Mucosa of descending colon (tissue), 3 donors: ENCODE measurements around the gene STK25. TPM values are rescaled to one million over a fixed set of nuclear protein-coding genes. Genes with fewer than 3 reads are reported as not detected.
"Not testable (repeated sequence)": the region's sequence is repeated elsewhere in the genome, so short reads cannot be mapped to it uniquely, and the experiment has no call there.

Experiments used
- ATAC-seq: fragments of 200-7000 bp; cut with Tn5 transposase; one replicate; pipeline ENCODE4 v1.9.1; 2020; ENCODE audit warnings: mild to moderate bottlenecking, moderate library complexity
- DNase-seq, 3 donors: peaks; one replicate each; pipeline ENCODE4 v3.0.0-alpha.2; 2020
- H3K36me3 ChIP-seq: fragments of 200-600 bp; one replicate; pipeline ENCODE4 v1.8.0; 2021; ENCODE audit warnings: low read depth, mild to moderate bottlenecking
- H3K4me1 ChIP-seq: fragments of 200-600 bp; one replicate; pipeline ENCODE4 v1.8.0; 2021; ENCODE audit warnings: low read depth, mild to moderate bottlenecking
- H3K4me3 ChIP-seq: fragments of 200-600 bp; one replicate; pipeline ENCODE4 v1.8.0; 2021; ENCODE audit warnings: mild to moderate bottlenecking
- H3K9me3 ChIP-seq: fragments of 200-600 bp; one replicate; pipeline ENCODE4 v1.8.0; 2021; ENCODE audit warnings: mild to moderate bottlenecking
- intact Hi-C, 2 donors: fragments of 100-400 bp; cut with DNase I in 1 of 2; cut with micrococcal nuclease in 1 of 2; formaldehyde crosslinking; loops; one replicate each; pipeline versions ENCODE4 v1.11.0 to v1.11.1; 2022; cut with DNase I, micrococcal nuclease
- total RNA-seq, 3 donors: library from RNA; stranded (reverse); fragmentation: NEBNext Ultra II Directional in 2 of 3; extraction: Animal tissue kit (Norgen Biotek cat#: 25700) in 2 of 3; gene quantifications; one replicate each; pipeline versions ENCODE4 v1.2.1 to v1.2.4, GENCODE V29; 2021 to 2023
- TF ChIP-seq, protein P1 (sequence below): fragments of 200-600 bp; IDR thresholded peaks from one replicate; pipeline ENCODE4 v1.8.0; 2022; ENCODE audit warnings: antibody characterized with exemption, mild to moderate bottlenecking
- donor health status: DM: no; HTN: no; CAD: no; lungs with moderate emphysema.
- donor health status: DM: no; HTN: no; CAD: no.
- donor health status: DM: no; HTN: yes; CAD: no.

STK25 gene
- total RNA-seq, 3 donors from 2014 or later, result 89.8 to 137 (median 129) TPM

DNA sequence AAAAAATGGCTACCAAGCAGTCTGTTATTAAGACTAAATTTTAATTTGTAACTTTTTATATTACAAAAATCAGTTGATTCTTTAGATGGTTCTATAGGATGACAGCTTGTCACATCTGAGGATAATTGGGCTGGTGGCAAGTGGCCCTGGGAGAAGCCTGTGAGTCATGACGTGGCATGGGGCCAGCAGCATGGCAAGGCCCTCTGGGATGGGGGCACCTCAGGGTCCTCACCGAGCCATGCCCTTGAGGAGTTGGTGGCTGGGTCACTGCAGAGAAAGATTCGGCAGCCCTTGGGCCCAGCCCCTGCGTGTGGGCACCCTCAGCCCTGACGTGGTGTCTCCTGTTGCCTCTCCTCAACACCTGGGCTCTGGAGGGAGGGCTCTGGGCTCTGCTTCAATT, 49.7 kb downstream of the STK25 start:
- Histone ChIP-seq H3K4me3 (no peak overlapping the region), H3K36me3 (no peaks in the 10 kb centered on the region), H3K4me1 (peaks cover 7% of the 10 kb centered on the region), H3K9me3 (no peaks in the 10 kb centered on the region)
- ATAC-seq (no peak), DNase-seq (no peak)
- intact Hi-C loops, result no loop called here
- TF ChIP-seq, protein P1, sequence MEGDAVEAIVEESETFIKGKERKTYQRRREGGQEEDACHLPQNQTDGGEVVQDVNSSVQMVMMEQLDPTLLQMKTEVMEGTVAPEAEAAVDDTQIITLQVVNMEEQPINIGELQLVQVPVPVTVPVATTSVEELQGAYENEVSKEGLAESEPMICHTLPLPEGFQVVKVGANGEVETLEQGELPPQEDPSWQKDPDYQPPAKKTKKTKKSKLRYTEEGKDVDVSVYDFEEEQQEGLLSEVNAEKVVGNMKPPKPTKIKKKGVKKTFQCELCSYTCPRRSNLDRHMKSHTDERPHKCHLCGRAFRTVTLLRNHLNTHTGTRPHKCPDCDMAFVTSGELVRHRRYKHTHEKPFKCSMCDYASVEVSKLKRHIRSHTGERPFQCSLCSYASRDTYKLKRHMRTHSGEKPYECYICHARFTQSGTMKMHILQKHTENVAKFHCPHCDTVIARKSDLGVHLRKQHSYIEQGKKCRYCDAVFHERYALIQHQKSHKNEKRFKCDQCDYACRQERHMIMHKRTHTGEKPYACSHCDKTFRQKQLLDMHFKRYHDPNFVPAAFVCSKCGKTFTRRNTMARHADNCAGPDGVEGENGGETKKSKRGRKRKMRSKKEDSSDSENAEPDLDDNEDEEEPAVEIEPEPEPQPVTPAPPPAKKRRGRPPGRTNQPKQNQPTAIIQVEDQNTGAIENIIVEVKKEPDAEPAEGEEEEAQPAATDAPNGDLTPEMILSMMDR, result no peak

- DNase-seq, result no peak
- Histone ChIP-seq H3K9me3 (no peaks in the 10 kb centered on the region), H3K36me3 (no peaks in the 10 kb centered on the region), H3K4me3 (no peak overlapping the region), H3K4me1 (peaks cover 4% of the 10 kb centered on the region)
- TF ChIP-seq, protein P1, result no peak
- intact Hi-C loops, result no loop called here
- ATAC-seq, result no peak
Measured at GRCh38 chr2:241456546-241456945, 51.8 kb downstream of the STK25 start.

DNA sequence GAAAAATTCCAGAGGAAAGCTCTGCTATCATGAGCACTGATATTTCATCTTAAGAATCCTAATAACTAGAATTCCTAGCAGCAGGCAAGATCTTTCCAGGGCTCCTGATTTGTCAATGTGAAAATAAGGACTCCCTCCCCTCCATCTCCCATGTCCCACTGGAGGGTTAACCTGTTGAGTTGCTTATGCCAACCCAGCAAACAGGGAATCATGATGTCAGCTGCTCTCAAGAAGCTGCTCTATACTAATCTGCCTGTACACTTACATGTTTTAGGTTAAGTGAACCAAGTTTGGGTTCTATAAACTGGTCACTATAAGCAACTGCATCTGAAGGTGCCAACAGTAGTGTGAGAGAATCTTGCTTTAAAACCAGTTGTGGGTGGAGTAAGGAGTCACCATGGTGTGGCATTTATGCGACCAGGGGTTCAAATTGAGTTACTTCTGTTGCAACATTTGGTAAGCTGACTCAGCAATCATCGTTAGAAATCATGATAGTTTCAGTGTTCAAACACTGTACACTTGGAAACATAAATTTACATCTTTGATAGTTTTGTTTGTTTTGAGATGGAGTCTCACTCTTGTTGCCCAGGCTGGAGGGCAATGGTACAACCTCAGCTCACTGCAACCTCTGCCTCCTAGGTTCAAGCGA, 53.4 kb downstream of the STK25 start:
- DNase-seq (no peak), ATAC-seq (no peak)
- H3K4me1 ChIP-seq, result no peaks in the 10 kb centered on the region
- H3K36me3 ChIP-seq, result no peaks in the 10 kb centered on the region
- no peaks in the 10 kb centered on the region for H3K9me3 ChIP-seq
- TF ChIP-seq, protein P1, result no peak
- intact Hi-C loops, result no loop called here
- no peak overlapping the region for H3K4me3 ChIP-seq

- intact Hi-C loops, H3K4me3 ChIP-seq, H3K9me3 ChIP-seq, H3K4me1 ChIP-seq, H3K36me3 ChIP-seq: not testable (repeated sequence)
- DNase-seq (peak in 1 of 3 donors; percentile 48), ATAC-seq (peak; percentile 85)
Measured at GRCh38 chr2:241453919-241454318, 54.5 kb downstream of the STK25 start.

DNA sequence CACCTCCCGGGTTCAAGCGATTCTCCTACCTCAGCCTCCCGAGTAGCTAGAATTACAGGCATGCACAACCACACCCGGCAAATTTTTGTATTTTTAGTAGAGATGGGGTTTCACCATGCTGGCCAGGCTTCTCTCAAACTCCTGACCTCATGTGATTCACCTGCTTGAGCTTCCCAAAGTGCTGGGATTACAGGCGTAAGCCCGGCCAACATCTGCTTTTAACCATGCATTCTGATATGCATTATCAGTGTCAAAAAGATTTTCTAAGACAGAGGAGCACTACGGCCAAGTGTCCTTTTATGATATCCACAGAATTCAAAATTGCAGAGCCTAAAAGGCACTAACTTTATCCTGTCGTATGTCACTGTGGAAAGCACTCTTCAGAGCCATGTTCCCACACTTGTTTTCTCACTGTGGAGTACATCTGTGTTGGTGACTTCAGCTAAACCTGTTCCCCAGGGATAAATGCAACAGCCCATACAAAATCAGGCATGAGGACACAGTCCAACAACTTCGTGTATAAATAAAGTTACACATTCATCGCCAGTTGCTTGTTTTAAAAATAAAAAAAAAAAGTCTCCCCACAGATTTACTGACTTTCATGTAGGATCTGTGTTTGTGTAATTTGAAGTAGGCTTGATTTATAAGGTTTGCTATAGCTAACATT, 56.4 kb downstream of the STK25 start:
- Histone ChIP-seq H3K4me3 (no peak overlapping the region), H3K36me3 (no peaks in the 10 kb centered on the region), H3K9me3 (no peaks in the 10 kb centered on the region), H3K4me1 (no peaks in the 10 kb centered on the region)
- DNase-seq (no peak), ATAC-seq (no peak)
- intact Hi-C loops, result no loop called here
- TF ChIP-seq, protein P1, result no peak

- intact Hi-C loops, H3K4me1 ChIP-seq, H3K9me3 ChIP-seq, H3K4me3 ChIP-seq, H3K36me3 ChIP-seq, ATAC-seq, DNase-seq: not testable (repeated sequence)
Measured at GRCh38 chr2:241450092-241450491, 58.3 kb downstream of the STK25 start.
